ENCODE measurements around the gene RTN4RL2. TPM values are rescaled to one million over a fixed set of nuclear protein-coding genes. Genes with fewer than 3 reads are reported as not detected.
"Not testable (repeated sequence)": the region's sequence is repeated elsewhere in the genome, so short reads cannot be mapped to it uniquely, and the experiment has no call there.

RTN4RL2 gene
- total RNA-seq, 4 donors from 2014 or later = 0.48 TPM; not detected in 3

DNA sequence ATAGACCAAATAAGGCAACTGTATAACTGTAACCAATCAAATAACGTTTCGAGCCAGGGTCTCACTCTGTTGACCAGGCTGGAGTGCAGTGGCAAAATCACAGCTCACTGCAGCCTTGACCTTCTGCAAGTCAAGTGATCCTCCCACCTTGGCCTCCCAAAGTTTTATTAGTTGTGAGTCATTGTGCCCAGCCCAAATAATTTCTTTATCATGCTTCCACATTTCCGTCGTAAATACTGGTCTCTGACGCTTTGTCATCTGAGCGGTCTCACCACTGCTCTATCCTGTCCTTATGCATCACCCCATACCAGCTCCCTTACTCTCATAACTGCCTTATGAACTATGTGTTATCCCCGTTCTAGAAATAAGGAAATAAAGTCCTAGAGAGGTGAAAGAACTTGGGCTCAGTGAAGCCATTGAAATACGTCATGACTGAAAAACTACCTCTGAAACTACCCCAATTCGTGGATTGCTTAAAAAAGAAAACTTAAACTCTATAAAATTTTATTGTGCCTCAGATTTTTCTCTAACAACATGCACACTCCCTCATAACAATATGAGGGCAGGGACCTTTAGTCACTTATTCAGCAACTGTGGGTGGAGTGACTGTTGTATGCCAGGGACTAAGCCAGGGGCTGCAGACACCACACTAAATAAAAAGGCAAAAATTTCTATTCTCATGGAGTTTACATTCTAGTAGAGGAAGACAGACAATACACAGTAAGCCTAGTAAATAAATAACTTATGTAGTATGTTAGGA, 15.8 kb upstream of the RTN4RL2 start:
- H3K27ac ChIP-seq = peak overlapping the region; percentile 31 to 70 (median 54)
- H3K9me3 ChIP-seq = no peaks in the 10 kb centered on the region
- in situ Hi-C loops (cut with MboI; ENCODE audit: low pct_ligation_motif_present in 1 of 4, low pct_unique_long_range_greater_than_20kb in 1 of 4, low sequenced_read_pairs in 3 of 4) = no loop called here
- H3K4me1 ChIP-seq = peaks cover 0 to 15% (median 4%) of the 10 kb centered on the region in 4 donors
- no peak for DNase-seq
- intact Hi-C loops (cut with DNase I; ENCODE audit: low total_unique reads) = no loop called here
- H3K27me3 ChIP-seq = no peaks in the 10 kb centered on the region
- TF ChIP-seq POLR2A (IDR thresholded peaks at IDR 0.05) = no peak
- TF ChIP-seq POLR2AphosphoS5 (IDR thresholded peaks at IDR 0.05) = no peak
- TF ChIP-seq, protein P1, sequence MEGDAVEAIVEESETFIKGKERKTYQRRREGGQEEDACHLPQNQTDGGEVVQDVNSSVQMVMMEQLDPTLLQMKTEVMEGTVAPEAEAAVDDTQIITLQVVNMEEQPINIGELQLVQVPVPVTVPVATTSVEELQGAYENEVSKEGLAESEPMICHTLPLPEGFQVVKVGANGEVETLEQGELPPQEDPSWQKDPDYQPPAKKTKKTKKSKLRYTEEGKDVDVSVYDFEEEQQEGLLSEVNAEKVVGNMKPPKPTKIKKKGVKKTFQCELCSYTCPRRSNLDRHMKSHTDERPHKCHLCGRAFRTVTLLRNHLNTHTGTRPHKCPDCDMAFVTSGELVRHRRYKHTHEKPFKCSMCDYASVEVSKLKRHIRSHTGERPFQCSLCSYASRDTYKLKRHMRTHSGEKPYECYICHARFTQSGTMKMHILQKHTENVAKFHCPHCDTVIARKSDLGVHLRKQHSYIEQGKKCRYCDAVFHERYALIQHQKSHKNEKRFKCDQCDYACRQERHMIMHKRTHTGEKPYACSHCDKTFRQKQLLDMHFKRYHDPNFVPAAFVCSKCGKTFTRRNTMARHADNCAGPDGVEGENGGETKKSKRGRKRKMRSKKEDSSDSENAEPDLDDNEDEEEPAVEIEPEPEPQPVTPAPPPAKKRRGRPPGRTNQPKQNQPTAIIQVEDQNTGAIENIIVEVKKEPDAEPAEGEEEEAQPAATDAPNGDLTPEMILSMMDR (IDR thresholded peaks at IDR 0.05) = no peak
- TF ChIP-seq EP300 (IDR thresholded peaks at IDR 0.05; ENCODE audit: low read depth) = no peak
- 54% methylated on average over 6 to 9 of the region's 9 CpGs for WGBS, 2 donors (ENCODE audit: low coverage in 1 of 2)
- no peaks in the 10 kb centered on the region for H3K36me3 ChIP-seq
- no peak overlapping the region for H3K4me3 ChIP-seq

DNA sequence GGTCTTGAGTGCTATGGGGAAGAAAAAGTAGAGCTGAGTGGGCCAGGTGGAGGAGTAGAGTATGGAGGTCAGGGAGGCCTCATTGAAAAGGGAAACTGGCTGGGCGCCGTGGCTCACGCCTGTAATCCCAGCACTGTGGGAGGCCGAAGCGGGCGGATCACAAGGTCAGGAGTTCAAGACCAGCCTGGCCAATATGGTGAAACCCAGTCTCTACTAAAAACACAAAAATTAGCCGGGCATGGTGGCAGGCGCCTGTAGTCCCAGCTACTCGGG, 15.3 kb upstream of the RTN4RL2 start:
- Histone ChIP-seq H3K4me1 (peaks cover 0 to 15% (median 4%) of the 10 kb centered on the region in 4 donors), H3K27ac (peak overlapping the region; percentile 31 to 70 (median 54))
- H3K4me3 ChIP-seq; H3K27me3 ChIP-seq; H3K36me3 ChIP-seq; DNase-seq; in situ Hi-C loops (cut with MboI; ENCODE audit: low pct_ligation_motif_present in 1 of 4, low pct_unique_long_range_greater_than_20kb in 1 of 4, low sequenced_read_pairs in 3 of 4); intact Hi-C loops (cut with DNase I; ENCODE audit: low total_unique reads); H3K9me3 ChIP-seq: not testable (repeated sequence)
- 39 to 49% methylated on average over 6 to 9 of the region's 9 CpGs for WGBS, 2 donors (ENCODE audit: low coverage in 1 of 2)

DNA sequence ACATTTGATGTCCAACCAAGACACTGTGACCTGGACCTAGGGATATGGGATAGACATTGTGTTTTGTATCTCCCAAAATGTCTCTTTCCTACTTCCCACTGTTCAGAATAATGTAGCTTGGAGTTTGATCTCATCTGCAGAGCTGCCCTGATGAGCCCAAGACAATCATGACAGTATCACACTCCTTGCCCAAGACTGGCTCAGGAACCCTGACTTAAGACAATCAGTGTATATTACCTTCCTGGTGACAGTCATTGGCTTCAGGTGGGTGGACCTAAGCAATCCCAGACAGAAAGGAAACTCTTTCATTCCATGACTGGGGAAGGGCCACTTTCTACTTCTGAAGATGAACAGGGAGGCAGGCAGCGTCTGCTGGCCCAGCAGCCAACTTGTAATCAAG, 14.3 kb upstream of the RTN4RL2 start:
- no peaks in the 10 kb centered on the region for H3K27me3 ChIP-seq
- WGBS, 2 donors (ENCODE audit: low coverage in 1 of 2) = 57 to 100% methylated on average over 1 of the region's 1 CpG
- H3K4me3 ChIP-seq = no peak overlapping the region
- DNase-seq = no peak
- intact Hi-C loops (cut with DNase I; ENCODE audit: low total_unique reads) (no loop called here), in situ Hi-C loops (cut with MboI; ENCODE audit: low pct_ligation_motif_present in 1 of 4, low pct_unique_long_range_greater_than_20kb in 1 of 4, low sequenced_read_pairs in 3 of 4) (no loop called here)
- no peaks in the 10 kb centered on the region for H3K9me3 ChIP-seq
- H3K4me1 ChIP-seq = peaks cover 0 to 15% (median 4%) of the 10 kb centered on the region in 4 donors
- TF ChIP-seq EP300 (IDR thresholded peaks at IDR 0.05; ENCODE audit: low read depth) (no peak), POLR2AphosphoS5 (IDR thresholded peaks at IDR 0.05) (no peak), POLR2A (IDR thresholded peaks at IDR 0.05) (no peak)
- TF ChIP-seq, protein P1 (IDR thresholded peaks at IDR 0.05) = no peak
- H3K36me3 ChIP-seq = no peaks in the 10 kb centered on the region
- H3K27ac ChIP-seq = no peak overlapping the region

DNA sequence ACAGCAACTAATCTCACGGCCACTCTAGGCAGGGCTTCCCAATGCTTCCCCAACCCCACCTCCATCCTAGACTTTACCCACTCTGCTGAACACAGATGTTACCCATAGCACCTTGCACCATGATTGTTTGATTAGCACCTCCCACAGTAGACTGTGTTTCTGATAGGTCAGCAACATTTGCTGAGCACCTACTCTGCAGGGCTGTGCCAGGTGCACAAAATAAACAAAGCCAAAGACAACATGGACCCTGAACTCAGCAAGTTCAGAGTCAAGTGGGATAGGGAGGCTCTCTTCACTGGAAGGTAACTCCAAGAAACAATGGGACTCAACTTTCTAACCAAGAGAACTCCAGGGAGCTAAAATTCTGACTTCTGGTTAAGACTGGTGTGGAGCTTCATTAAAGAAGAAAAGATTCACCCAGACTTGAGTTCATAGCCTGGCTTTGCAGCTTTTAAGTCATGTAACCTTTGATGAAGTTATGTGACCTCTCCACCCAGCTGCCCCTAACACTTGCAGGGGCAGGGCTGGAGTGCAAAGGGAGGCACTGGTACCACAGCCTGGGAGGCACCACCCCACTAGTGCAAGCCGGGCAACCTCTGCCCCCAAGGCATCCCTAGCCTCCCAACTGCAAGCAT, 6.7 kb upstream of the RTN4RL2 start:
- intact Hi-C loops (cut with DNase I; ENCODE audit: low total_unique reads) = no loop called here
- TF ChIP-seq, protein P1 (IDR thresholded peaks at IDR 0.05) = no peak
- TF ChIP-seq POLR2AphosphoS5 (IDR thresholded peaks at IDR 0.05) = peak in 1 of 3 donors; percentile 44
- no peak overlapping the region for H3K4me3 ChIP-seq
- H3K27ac ChIP-seq = peak overlapping the region in 2 of 4 donors; percentile 34 to 69
- H3K27me3 ChIP-seq = peaks cover 15% of the 10 kb centered on the region
- H3K36me3 ChIP-seq = no peaks in the 10 kb centered on the region
- DNase-seq = no peak
- WGBS, 2 donors (ENCODE audit: low coverage in 1 of 2) = 59 to 60% methylated on average over 1 to 2 of the region's 2 CpGs
- H3K4me1 ChIP-seq = peaks cover 12 to 22% (median 16%) of the 10 kb centered on the region in 4 donors
- no peaks in the 10 kb centered on the region for H3K9me3 ChIP-seq
- in situ Hi-C loops (cut with MboI; ENCODE audit: low pct_ligation_motif_present in 1 of 4, low pct_unique_long_range_greater_than_20kb in 1 of 4, low sequenced_read_pairs in 3 of 4) = loop anchor here in 2 of 4 donors (10.0 to 25.0 kb wide), 3 partner anchors 71 to 1059 kb away; partner anchors contain the start of genes YPEL4 (in 2 of the 2) and OR5B21 (in 1 of the 2)
